Measurements from ENCODE around the gene JARID2. TPM values are rescaled to one million over a fixed set of nuclear protein-coding genes. Genes with fewer than 3 reads are reported as not detected.
A peak's percentile ranks its signal among the peaks of the same experiment; 100 is the strongest.

Gene JARID2
- total and polyA plus RNA-seq, 2 of the 13 experiments (the other 11 are each of a cell fraction or from before 2014, with no cell fraction given): 7.5 to 10.3 TPM

- 93% methylated on average over 6 of the region's 6 CpGs for WGBS (ENCODE audit: low lambda C conversion rate)
- Histone ChIP-seq H3K4me1 (ENCODE audit: insufficient read depth, low read length) (peaks cover 51% of the 10 kb centered on the region), H3K36me3 (replicated peaks in 1 of 2; ENCODE audit: control insufficient read depth in 1 of 2, insufficient read depth in 2 of 2, low read length in 2 of 2) (no peaks in the 10 kb centered on the region), H3K4me3 (replicated peaks in 1 of 3; ENCODE audit: insufficient read depth in 1 of 3, low read depth in 2 of 3, low read length in 3 of 3) (no peak overlapping the region), H3K79me2 (ENCODE audit: insufficient read depth, low read length) (peaks cover 52% of the 10 kb centered on the region), H3K9ac (ENCODE audit: insufficient read depth, low read depth, low read length) (no peak overlapping the region), H2AFZ (ENCODE audit: low read length) (no peak overlapping the region), H3K4me2 (ENCODE audit: low read depth, low read length) (no peak overlapping the region), H3K27ac (ENCODE audit: extremely low read length, insufficient read depth, low read length) (no peak overlapping the region), H4K20me1 (ENCODE audit: insufficient read depth, low read length) (0 out of 2 replicates have a peak, but pooled peaks cover 4% of the 10 kb centered on the region), H3K9me3 (ENCODE audit: low read length) (no peaks in the 10 kb centered on the region), H3K27me3 (ENCODE audit: control insufficient read depth in 1 of 2, insufficient read depth in 2 of 2, low read length in 2 of 2) (no peaks in the 10 kb centered on the region)
- ATAC-seq: no peak
- no peak for DNase-seq (ENCODE audit: low spot score)
- POLR2A ChIA-PET: no interaction called here
- CTCF ChIA-PET (ENCODE audit: low intra/inter-chr PET ratio, low total read pairs): no interaction called here
- in situ Hi-C loops (cut with HindIII; ENCODE audit: extremely low pct_ligation_motif_present, low pct_unique_long_range_greater_than_20kb) (no loop called here), intact Hi-C loops (cut with micrococcal nuclease; ENCODE audit: unreplicated experiment) (no loop called here)
- no peak for TF ChIP-seq ZSCAN30 (CRISPR knock-in tag; IDR thresholded peaks at IDR 0.05)
- TF ChIP-seq MYC (CRISPR knock-in tag; IDR thresholded peaks at IDR 0.05; ENCODE audit: borderline replicate concordance): no peak
- TF ChIP-seq ZNF768 (CRISPR knock-in tag; IDR thresholded peaks at IDR 0.05): peak; percentile 34; the same call in 1 of the 2 replicates
- FAIRE-seq: no peak
- BruUV-seq (replicated peaks): no TSS peak
These were observed 58.0 kb downstream of the JARID2 start for GRCh38 chr6:15303920-15304291.

GRCh38 chr6:15304337-15305042, 58.6 kb downstream of the JARID2 start:
- BruUV-seq (replicated peaks): no TSS peak
- H3K9me3 ChIP-seq (ENCODE audit: low read length): no peaks in the 10 kb centered on the region
- no peak overlapping the region for H3K4me2 ChIP-seq (ENCODE audit: low read depth, low read length)
- WGBS (ENCODE audit: low lambda C conversion rate): 67% methylated on average over 4 of the region's 4 CpGs
- H3K9ac ChIP-seq (ENCODE audit: insufficient read depth, low read depth, low read length): no peak overlapping the region
- 0 out of 2 replicates have a peak, but pooled peaks cover 4% of the 10 kb centered on the region for H4K20me1 ChIP-seq (ENCODE audit: insufficient read depth, low read length)
- intact Hi-C loops (cut with micrococcal nuclease; ENCODE audit: unreplicated experiment) (no loop called here), in situ Hi-C loops (cut with HindIII; ENCODE audit: extremely low pct_ligation_motif_present, low pct_unique_long_range_greater_than_20kb) (no loop called here)
- H2AFZ ChIP-seq (ENCODE audit: low read length): no peak overlapping the region
- peaks cover 50% of the 10 kb centered on the region for H3K4me1 ChIP-seq (ENCODE audit: insufficient read depth, low read length)
- CTCF ChIA-PET (ENCODE audit: low intra/inter-chr PET ratio, low total read pairs): no interaction called here
- H3K79me2 ChIP-seq (ENCODE audit: insufficient read depth, low read length): peaks cover 51% of the 10 kb centered on the region
- H3K4me3 ChIP-seq (replicated peaks in 1 of 3; ENCODE audit: insufficient read depth in 1 of 3, low read depth in 2 of 3, low read length in 3 of 3): no peak overlapping the region
- H3K27me3 ChIP-seq (ENCODE audit: control insufficient read depth in 1 of 2, insufficient read depth in 2 of 2, low read length in 2 of 2): no peaks in the 10 kb centered on the region
- DNase-seq (ENCODE audit: low spot score) (no peak), ATAC-seq (peak; percentile 68), FAIRE-seq (no peak)
- H3K27ac ChIP-seq (ENCODE audit: extremely low read length, insufficient read depth, low read length): no peak overlapping the region
- POLR2A ChIA-PET: no interaction called here
- H3K36me3 ChIP-seq (replicated peaks in 1 of 2; ENCODE audit: control insufficient read depth in 1 of 2, insufficient read depth in 2 of 2, low read length in 2 of 2): no peaks in the 10 kb centered on the region
- TF ChIP-seq ZFY (CRISPR knock-in tag; IDR thresholded peaks at IDR 0.05) (no peak), XRCC5 (optimal IDR thresholded peaks at IDR 0.05; ENCODE audit: low read length) (no peak), HMGXB4 (CRISPR knock-in tag; IDR thresholded peaks at IDR 0.05; ENCODE audit: borderline replicate concordance in 1 of 2, low read depth in 1 of 2) (no peak), PHF5A (CRISPR knock-in tag; IDR thresholded peaks at IDR 0.05; ENCODE audit: low read depth, unreplicated experiment) (no peak), NCOA1 (CRISPR knock-in tag; IDR thresholded peaks at IDR 0.05) (0 out of 2 replicates have a peak, but pooled peaks have one; percentile 33), KDM1A (CRISPR knock-in tag; IDR thresholded peaks at IDR 0.05) (no peak), JUND (CRISPR knock-in tag; IDR thresholded peaks at IDR 0.05) (no peak)

Measured in HepG2 (cell line).